Body of pancreas (tissue), 4 donors: ENCODE data around the gene AGAP1. TPM values are rescaled to one million over a fixed set of nuclear protein-coding genes. Genes with fewer than 3 reads are reported as not detected.

Experiments
- ATAC-seq: fragments of 150-250 bp; one replicate; pipeline ENCODE4 v1.9.1; 2016
- DNase-seq, 4 donors: peaks; one replicate each; pipeline ENCODE4 v3.0.0-alpha.2; 2019
- H3K27ac ChIP-seq, 4 donors: fragments of 200-600 bp; sonication (generic); 1 replicate in 3 of 4; 2 replicates in 1 of 4; pipeline versions ENCODE4 v1.5.1 to v1.6.1; 2016 to 2019; ENCODE audit warnings: mild to moderate bottlenecking in 1 of 4, mixed read lengths in 1 of 4, moderate library complexity in 1 of 4
- H3K27me3 ChIP-seq, 2 donors: fragments of 200-600 bp; sonication (generic); one replicate each; pipeline ENCODE4 v1.6.0; 2016; ENCODE audit warnings: mild to moderate bottlenecking in 1 of 2
- H3K36me3 ChIP-seq, 2 donors: fragments of 200-600 bp; sonication (generic); replicated peaks in 1 of 2; 2 replicates each; pipeline ENCODE4 v1.5.1; 2016; ENCODE audit warnings: low read depth in 2 of 2; ENCODE audit not compliant: insufficient read depth in 1 of 2
- H3K4me1 ChIP-seq: fragments of 200-600 bp; sonication (generic); one replicate; pipeline ENCODE4 v1.6.0; 2016
- H3K4me3 ChIP-seq, 2 donors: fragments of 200-600 bp; sonication (generic); 1 replicate in 1 of 2; 2 replicates in 1 of 2; pipeline ENCODE4 v1.5.1; 2016 to 2019
- H3K9me3 ChIP-seq, 3 donors: fragments of 200-600 bp; sonication (generic); 1 replicate in 2 of 3; 2 replicates in 1 of 3; pipeline ENCODE4 v1.5.1; 2016
- POLR2A ChIP-seq, 3 donors: fragments of 450-650 bp; IDR thresholded peaks; one replicate each; pipeline ENCODE4 v1.6.1; 2016; ENCODE audit warnings: antibody characterized with exemption in 3 of 3, mild to moderate bottlenecking in 2 of 3
- WGBS, 2 donors: methylation state at CpG; one replicate each; pipeline ENCODE4 v1.1.5; 2017; 5-methylcytosine and 5-hydroxymethylcytosine counted together
- intact Hi-C: fragments of 100-400 bp; cut with DNase I; formaldehyde crosslinking; loops from one replicate; pipeline ENCODE4 v1.15.1; 2023
- total RNA-seq, 2 donors: library from RNA; depleted of rRNA; stranded (reverse); fragments of >200 nt; gene quantifications; one replicate each; pipeline ENCODE4 v1.1.0, GENCODE V29; 2016
- TF ChIP-seq, protein P1 (sequence below), 7 experiments: fragments of 450-650 bp in 4 of 7; fragments of 200-600 bp in 3 of 7; sonication (generic) in 3 of 7; IDR thresholded peaks; one replicate each; pipeline ENCODE4 v1.5.1; 2016 to 2019; ENCODE audit warnings: antibody characterized with exemption in 7 of 7

Gene AGAP1
- total RNA-seq, 2 donors from 2014 or later: 21.3 to 32.6 TPM

DNA sequence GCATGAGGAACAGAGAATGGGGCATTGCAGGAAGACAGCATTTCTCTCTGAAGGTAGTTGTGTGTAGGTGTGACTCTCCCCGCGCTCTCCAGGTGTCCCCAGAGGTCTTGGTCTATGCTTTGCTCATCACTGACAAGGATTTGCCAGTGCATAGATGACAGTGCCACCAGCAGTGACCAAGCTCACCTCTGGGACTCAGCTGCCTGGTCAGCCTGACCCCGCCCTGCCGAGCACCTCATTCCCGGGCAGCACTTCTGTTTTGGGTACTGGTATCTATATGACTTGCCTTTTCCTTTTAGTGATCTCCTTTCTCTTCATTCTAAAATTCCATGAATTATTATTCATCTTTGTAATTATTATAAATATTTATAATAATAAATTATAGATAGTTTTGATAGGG, 615.2 kb downstream of the AGAP1 start:
- 99 to 100% methylated on average over 5 of the region's 5 CpGs for WGBS, 2 donors
- intact Hi-C loops: no loop called here
- no peak for TF ChIP-seq POLR2A (IDR thresholded peaks at IDR 0.05)
- TF ChIP-seq, protein P1, sequence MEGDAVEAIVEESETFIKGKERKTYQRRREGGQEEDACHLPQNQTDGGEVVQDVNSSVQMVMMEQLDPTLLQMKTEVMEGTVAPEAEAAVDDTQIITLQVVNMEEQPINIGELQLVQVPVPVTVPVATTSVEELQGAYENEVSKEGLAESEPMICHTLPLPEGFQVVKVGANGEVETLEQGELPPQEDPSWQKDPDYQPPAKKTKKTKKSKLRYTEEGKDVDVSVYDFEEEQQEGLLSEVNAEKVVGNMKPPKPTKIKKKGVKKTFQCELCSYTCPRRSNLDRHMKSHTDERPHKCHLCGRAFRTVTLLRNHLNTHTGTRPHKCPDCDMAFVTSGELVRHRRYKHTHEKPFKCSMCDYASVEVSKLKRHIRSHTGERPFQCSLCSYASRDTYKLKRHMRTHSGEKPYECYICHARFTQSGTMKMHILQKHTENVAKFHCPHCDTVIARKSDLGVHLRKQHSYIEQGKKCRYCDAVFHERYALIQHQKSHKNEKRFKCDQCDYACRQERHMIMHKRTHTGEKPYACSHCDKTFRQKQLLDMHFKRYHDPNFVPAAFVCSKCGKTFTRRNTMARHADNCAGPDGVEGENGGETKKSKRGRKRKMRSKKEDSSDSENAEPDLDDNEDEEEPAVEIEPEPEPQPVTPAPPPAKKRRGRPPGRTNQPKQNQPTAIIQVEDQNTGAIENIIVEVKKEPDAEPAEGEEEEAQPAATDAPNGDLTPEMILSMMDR (IDR thresholded peaks at IDR 0.05): no peak
- no peak for DNase-seq
- H3K36me3 ChIP-seq: no peaks in the 10 kb centered on the region
- H3K4me3 ChIP-seq: no peak overlapping the region
- H3K9me3 ChIP-seq: no peaks in the 10 kb centered on the region
- no peaks in the 10 kb centered on the region for H3K27me3 ChIP-seq
- H3K4me1 ChIP-seq: no peaks in the 10 kb centered on the region
- no peak overlapping the region for H3K27ac ChIP-seq
- ATAC-seq: no peak

DNA sequence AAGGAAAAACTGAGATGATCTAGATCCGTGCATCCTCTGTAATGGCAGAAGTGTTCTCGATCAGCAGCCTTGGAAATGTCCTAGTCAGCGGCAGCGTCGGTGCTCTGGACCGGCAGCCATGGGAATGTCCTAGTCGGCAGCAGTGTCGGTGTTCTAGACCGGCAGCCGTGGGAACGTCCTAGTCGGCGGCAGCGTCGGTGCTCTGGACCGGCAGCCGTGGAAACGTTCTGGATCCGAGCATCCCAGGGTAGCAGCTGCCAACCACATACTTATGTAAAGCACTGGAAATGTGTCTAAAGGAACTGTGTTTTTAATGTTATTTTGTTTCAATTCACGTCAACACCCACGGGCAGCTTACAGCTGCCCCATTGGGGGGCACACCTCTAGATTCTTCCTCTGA, 615.6 kb downstream of the AGAP1 start:
- intact Hi-C loops: no loop called here
- DNase-seq: no peak
- H3K4me1 ChIP-seq: no peaks in the 10 kb centered on the region
- H3K27me3 ChIP-seq: no peaks in the 10 kb centered on the region
- TF ChIP-seq, protein P1 (IDR thresholded peaks at IDR 0.05): no peak
- no peak for TF ChIP-seq POLR2A (IDR thresholded peaks at IDR 0.05)
- no peaks in the 10 kb centered on the region for H3K36me3 ChIP-seq
- H3K4me3 ChIP-seq: no peak overlapping the region
- no peak overlapping the region for H3K27ac ChIP-seq
- no peak for ATAC-seq
- no peaks in the 10 kb centered on the region for H3K9me3 ChIP-seq
- WGBS, 2 donors: 91 to 94% methylated on average over 21 of the region's 21 CpGs

GRCh38 chr2:236112466-236112865, 618.6 kb downstream of the AGAP1 start:
- H3K27me3 ChIP-seq: no peaks in the 10 kb centered on the region
- intact Hi-C loops: no loop called here
- no peaks in the 10 kb centered on the region for H3K9me3 ChIP-seq
- H3K4me1 ChIP-seq: no peaks in the 10 kb centered on the region
- no peak for TF ChIP-seq POLR2A (IDR thresholded peaks at IDR 0.05)
- TF ChIP-seq, protein P1 (IDR thresholded peaks at IDR 0.05): no peak
- WGBS, 2 donors: 91 to 92% methylated on average over 11 to 14 of the region's 14 CpGs
- H3K27ac ChIP-seq: no peak overlapping the region
- no peak for DNase-seq
- no peak for ATAC-seq
- no peaks in the 10 kb centered on the region for H3K36me3 ChIP-seq
- no peak overlapping the region for H3K4me3 ChIP-seq

DNA sequence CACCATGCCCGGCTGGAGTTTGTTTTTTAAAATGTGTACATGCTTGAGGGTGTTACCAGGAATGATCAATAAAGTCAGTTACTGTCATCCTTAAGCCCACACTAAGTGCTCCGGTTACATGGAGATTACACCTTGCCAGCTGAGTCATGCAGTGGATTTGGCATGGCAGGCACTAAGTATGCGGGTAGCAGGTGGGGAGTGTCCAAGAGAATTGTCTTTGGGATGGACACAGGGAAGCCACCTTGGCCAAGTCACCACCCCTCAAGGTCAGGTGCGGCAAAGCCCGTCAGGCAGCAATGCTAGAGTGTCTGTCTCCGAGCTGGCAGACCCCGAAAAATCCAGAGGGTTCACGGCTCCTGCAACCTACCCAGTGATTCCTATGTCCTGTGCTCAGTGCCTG, 619.6 kb downstream of the AGAP1 start:
- ATAC-seq (no peak), DNase-seq (no peak)
- no peak overlapping the region for H3K27ac ChIP-seq
- intact Hi-C loops: no loop called here
- H3K4me3 ChIP-seq: no peak overlapping the region
- no peaks in the 10 kb centered on the region for H3K9me3 ChIP-seq
- H3K36me3 ChIP-seq: no peaks in the 10 kb centered on the region
- 91 to 98% methylated on average over 7 to 8 of the region's 8 CpGs for WGBS, 2 donors
- H3K4me1 ChIP-seq: no peaks in the 10 kb centered on the region
- TF ChIP-seq POLR2A (IDR thresholded peaks at IDR 0.05): no peak
- TF ChIP-seq, protein P1 (IDR thresholded peaks at IDR 0.05): no peak
- no peaks in the 10 kb centered on the region for H3K27me3 ChIP-seq

DNA sequence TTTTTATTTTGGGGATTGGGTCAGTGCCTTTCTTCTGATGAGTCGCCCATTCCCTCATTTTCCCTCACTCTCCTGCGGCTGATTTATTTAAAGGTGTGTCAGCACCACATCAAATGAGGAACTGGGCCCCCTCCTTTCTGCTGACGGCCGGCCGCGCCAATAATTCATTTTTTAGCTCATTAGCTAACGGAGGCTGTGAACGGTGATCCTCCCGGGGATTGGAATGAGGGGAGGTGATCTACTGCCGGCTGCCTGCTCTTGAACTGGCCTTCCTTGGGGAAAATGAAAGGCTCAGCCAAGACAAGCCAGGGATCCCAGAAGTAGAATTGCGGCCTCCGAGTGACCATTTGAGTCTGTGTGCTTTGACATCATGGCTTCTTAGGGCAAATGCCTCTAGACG, 620.1 kb downstream of the AGAP1 start:
- H3K27ac ChIP-seq: no peak overlapping the region
- ATAC-seq: no peak

More for the DNA sequence above, 620.1 kb downstream of the AGAP1 start:
- Histone ChIP-seq H3K9me3 (no peaks in the 10 kb centered on the region), H3K4me3 (no peak overlapping the region), H3K36me3 (no peaks in the 10 kb centered on the region), H3K4me1 (no peaks in the 10 kb centered on the region), H3K27me3 (no peaks in the 10 kb centered on the region)
- no peak for DNase-seq
- intact Hi-C loops: no loop called here
- TF ChIP-seq, protein P1 (IDR thresholded peaks at IDR 0.05): no peak
- TF ChIP-seq POLR2A (IDR thresholded peaks at IDR 0.05): no peak
- WGBS, 2 donors: 91 to 94% methylated on average over 13 of the region's 13 CpGs
